OCI-LY1 (cell line): ENCODE results near the gene ALPI.

ENCODE experiments used
- H2AFZ ChIP-seq: fragments of 200-600 bp; sonication (generic), shearing (Covaris generic); 2 replicates; pipeline ENCODE4 v1.6.0; 2014; ENCODE audit warnings: antibody characterized with exemption, mild to moderate bottlenecking, low read length
- H3F3A ChIP-seq: fragments of 200-600 bp; sonication (generic), shearing (Covaris generic); 2 replicates; pipeline ENCODE4 v1.6.0; 2014; ENCODE audit warnings: mild to moderate bottlenecking, antibody characterized with exemption, low read length, moderate library complexity; ENCODE audit not compliant: insufficient read depth
- H3K27ac ChIP-seq: fragments of 200-600 bp; sonication (generic); 2 replicates; pipeline ENCODE4 v1.5.1; 2014; ENCODE audit warnings: low read length, mixed run types, mild to moderate bottlenecking, low read depth; ENCODE audit not compliant: poor library complexity, severe bottlenecking
- H3K27me3 ChIP-seq: fragments of 200-600 bp; sonication (generic); 2 replicates; pipeline ENCODE4 v1.6.0; 2014; ENCODE audit warnings: antibody characterized with exemption, mild to moderate bottlenecking, low read length, moderate library complexity; ENCODE audit not compliant: insufficient read depth
- H3K36me3 ChIP-seq: fragments of 200-600 bp; sonication (generic); 2 replicates; pipeline ENCODE4 v1.6.1; 2014; ENCODE audit warnings: mild to moderate bottlenecking, antibody characterized with exemption, low read length, moderate library complexity, mixed read lengths; ENCODE audit not compliant: insufficient read depth
- H3K4me1 ChIP-seq: fragments of 200-600 bp; sonication (generic); 2 replicates; pipeline ENCODE4 v1.5.1; 2014; ENCODE audit warnings: mild to moderate bottlenecking, low read length, moderate library complexity; ENCODE audit not compliant: insufficient read depth, severe bottlenecking
- H3K4me2 ChIP-seq: fragments of 200-600 bp; sonication (generic), shearing (Covaris generic); 2 replicates; pipeline ENCODE4 v1.6.1; 2014; ENCODE audit warnings: low read length
- H3K4me3 ChIP-seq: fragments of 200-600 bp; sonication (generic); 2 replicates; pipeline ENCODE4 v1.5.1; 2014; ENCODE audit warnings: low read length, low read depth, mild to moderate bottlenecking, mixed read lengths; ENCODE audit not compliant: poor library complexity, severe bottlenecking
- H3K79me2 ChIP-seq: fragments of 200-600 bp; shearing (Covaris generic); 2 replicates; pipeline ENCODE4 v1.6.1; 2016; ENCODE audit warnings: mixed run types, low read length, mixed read lengths; ENCODE audit not compliant: insufficient read depth
- H3K9ac ChIP-seq: fragments of 200-600 bp; sonication (generic), shearing (Covaris generic); 2 replicates; pipeline ENCODE4 v1.6.1; 2014; ENCODE audit warnings: mild to moderate bottlenecking, low read length, mixed read lengths
- H3K9me2 ChIP-seq: fragments of 200-600 bp; sonication (generic), shearing (Covaris generic); 2 replicates; pipeline ENCODE4 v1.6.1; 2014; ENCODE audit warnings: low read depth, mild to moderate bottlenecking, low read length, mixed read lengths
- H3K9me3 ChIP-seq: fragments of 200-600 bp; shearing (Covaris generic); 2 replicates; pipeline ENCODE4 v1.6.1; 2014; ENCODE audit warnings: low read length, mixed read lengths
- H4K20me1 ChIP-seq: fragments of 200-600 bp; sonication (generic), shearing (Covaris generic); 2 replicates; pipeline ENCODE4 v1.6.0; 2016; ENCODE audit warnings: mild to moderate bottlenecking, low read length; ENCODE audit not compliant: insufficient read depth
- EZH2 ChIP-seq: fragments of 200-600 bp; sonication (generic), shearing (Covaris generic); IDR thresholded peaks from 2 replicates; pipeline ENCODE4 v1.8.0; 2017; ENCODE audit warnings: borderline replicate concordance, mixed run types, mild to moderate bottlenecking, antibody characterized with exemption, low read length, moderate library complexity, mixed read lengths
- TF ChIP-seq, protein P1 (sequence below): fragments of 200-600 bp; sonication (generic), shearing (Covaris generic); IDR thresholded peaks from 2 replicates; pipeline ENCODE4 v1.5.1; 2017; ENCODE audit warnings: mild to moderate bottlenecking, antibody characterized with exemption, low read length, moderate library complexity, mixed read lengths

ALPI gene

DNA sequence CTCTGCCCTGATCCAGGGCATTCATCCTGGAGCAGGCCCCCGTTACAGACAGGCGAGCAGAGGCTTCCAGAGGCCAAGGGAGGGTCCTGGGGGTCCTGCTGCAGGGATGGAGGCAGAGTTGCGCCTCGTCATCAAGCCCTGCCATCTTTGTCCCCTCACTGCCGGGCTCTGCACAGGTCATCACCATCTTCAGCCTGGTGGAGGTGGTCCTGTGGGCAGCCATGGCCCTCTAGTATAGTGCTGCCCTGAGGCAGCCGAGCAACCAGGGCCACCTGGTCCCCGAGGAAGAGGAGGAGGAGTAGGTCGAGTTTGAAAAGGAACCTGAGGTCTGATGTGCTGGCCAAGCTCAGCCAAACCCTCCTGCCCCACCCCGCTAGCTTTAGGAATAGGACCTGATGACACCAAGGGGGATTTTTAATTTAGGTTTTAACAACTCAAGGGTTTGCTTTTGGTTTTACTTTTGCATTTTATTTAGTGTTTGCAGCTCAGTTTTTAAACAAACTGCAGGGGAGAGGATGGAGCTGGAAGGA is 8.8 kb upstream of the ALPI start:
- Histone ChIP-seq H2AFZ (no peak overlapping the region), H3K4me1 (peaks cover 4% of the 10 kb centered on the region), H4K20me1 (no peaks in the 10 kb centered on the region), H3K4me2 (no peak overlapping the region), H3K9me2 (no peaks in the 10 kb centered on the region), H3K27me3 (no peaks in the 10 kb centered on the region), H3K9me3 (no peaks in the 10 kb centered on the region), H3K9ac (no peak overlapping the region), H3K27ac (no peak overlapping the region), H3F3A (no peaks in the 10 kb centered on the region), H3K36me3 (no peaks in the 10 kb centered on the region), H3K79me2 (no peaks in the 10 kb centered on the region), H3K4me3 (no peak overlapping the region)
- TF ChIP-seq, protein P1, sequence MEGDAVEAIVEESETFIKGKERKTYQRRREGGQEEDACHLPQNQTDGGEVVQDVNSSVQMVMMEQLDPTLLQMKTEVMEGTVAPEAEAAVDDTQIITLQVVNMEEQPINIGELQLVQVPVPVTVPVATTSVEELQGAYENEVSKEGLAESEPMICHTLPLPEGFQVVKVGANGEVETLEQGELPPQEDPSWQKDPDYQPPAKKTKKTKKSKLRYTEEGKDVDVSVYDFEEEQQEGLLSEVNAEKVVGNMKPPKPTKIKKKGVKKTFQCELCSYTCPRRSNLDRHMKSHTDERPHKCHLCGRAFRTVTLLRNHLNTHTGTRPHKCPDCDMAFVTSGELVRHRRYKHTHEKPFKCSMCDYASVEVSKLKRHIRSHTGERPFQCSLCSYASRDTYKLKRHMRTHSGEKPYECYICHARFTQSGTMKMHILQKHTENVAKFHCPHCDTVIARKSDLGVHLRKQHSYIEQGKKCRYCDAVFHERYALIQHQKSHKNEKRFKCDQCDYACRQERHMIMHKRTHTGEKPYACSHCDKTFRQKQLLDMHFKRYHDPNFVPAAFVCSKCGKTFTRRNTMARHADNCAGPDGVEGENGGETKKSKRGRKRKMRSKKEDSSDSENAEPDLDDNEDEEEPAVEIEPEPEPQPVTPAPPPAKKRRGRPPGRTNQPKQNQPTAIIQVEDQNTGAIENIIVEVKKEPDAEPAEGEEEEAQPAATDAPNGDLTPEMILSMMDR = no peak
- no peak for TF ChIP-seq EZH2

DNA sequence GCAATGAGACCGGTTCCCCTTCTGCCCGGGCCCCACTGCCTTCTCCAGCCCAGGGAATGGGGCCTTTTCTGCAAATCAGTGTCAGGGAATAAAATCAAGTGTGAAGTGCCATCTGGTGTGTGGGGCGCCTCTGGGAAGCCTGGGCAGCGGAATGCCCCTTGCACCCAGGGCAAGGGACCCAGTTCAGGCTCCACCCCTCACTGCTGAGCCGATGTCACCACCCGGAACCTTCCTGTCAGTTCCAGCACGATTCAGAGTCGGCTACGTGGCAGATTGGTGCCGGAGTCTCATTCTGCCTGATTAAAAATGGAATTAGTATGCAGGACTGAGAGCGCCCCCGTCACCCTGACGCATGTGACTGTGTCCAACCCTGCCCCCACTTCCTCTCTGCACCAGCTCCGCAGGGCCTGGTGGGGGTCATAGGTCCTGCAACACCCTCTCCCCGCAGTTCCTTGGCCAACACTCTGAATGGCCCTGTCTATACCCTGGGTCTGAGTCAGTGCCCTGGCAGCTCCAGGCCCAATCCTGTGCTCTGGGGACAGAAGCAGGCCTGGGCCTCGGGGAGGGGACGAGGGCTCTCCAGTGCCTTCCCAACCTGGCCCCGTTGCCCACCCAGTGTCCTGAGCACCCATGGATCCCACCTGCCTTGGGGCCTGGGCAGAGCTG is 8.2 kb upstream of the ALPI start:
- Histone ChIP-seq H3K27ac (no peak overlapping the region), H3K27me3 (no peaks in the 10 kb centered on the region), H3K79me2 (no peaks in the 10 kb centered on the region), H3K9me3 (no peaks in the 10 kb centered on the region), H3K36me3 (no peaks in the 10 kb centered on the region), H3K4me1 (peaks cover 4% of the 10 kb centered on the region), H4K20me1 (no peaks in the 10 kb centered on the region), H3K4me3 (no peak overlapping the region), H3K9ac (no peak overlapping the region), H3K9me2 (no peaks in the 10 kb centered on the region), H3K4me2 (no peak overlapping the region), H3F3A (no peaks in the 10 kb centered on the region), H2AFZ (no peak overlapping the region)
- TF ChIP-seq EZH2 = no peak
- TF ChIP-seq, protein P1 = no peak

DNA sequence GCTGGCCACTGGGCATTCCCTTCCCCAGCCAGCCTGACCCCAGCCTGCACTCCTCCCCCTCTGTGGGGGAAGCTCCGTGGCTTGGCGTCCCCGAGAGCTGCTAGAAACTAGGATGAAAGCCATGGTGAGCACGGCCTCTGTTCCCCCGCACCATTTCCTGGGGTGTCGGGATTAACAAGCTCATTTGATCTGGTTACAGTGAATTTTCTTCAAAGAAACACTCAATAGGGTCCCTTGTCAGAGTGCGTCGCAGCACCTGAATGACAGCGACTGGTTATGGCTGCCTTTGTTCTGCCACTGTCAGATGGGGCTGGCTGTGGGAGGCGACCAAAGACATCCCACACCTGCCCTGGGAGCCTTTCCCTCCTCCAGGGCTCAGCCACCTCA is 7.7 kb upstream of the ALPI start:
- Histone ChIP-seq H3K4me1 (peaks cover 4% of the 10 kb centered on the region), H3K9ac (no peak overlapping the region), H3K9me3 (no peaks in the 10 kb centered on the region), H3K4me3 (no peak overlapping the region), H3K9me2 (no peaks in the 10 kb centered on the region), H4K20me1 (no peaks in the 10 kb centered on the region), H3K27me3 (no peaks in the 10 kb centered on the region), H3K79me2 (no peaks in the 10 kb centered on the region), H2AFZ (no peak overlapping the region), H3K27ac (no peak overlapping the region), H3K36me3 (no peaks in the 10 kb centered on the region), H3K4me2 (no peak overlapping the region), H3F3A (no peaks in the 10 kb centered on the region)
- TF ChIP-seq, protein P1 = no peak
- TF ChIP-seq EZH2 = no peak
